GM21786 (cell line): Measurements from ENCODE around the gene ABCA8.

Source experiments
- ATAC-seq: cut with Tn5 transposase; IDR thresholded peaks from one replicate; pipeline ENCODE4 v1.9.1; 2021; ENCODE audit not compliant: unreplicated experiment

Gene ABCA8

GRCh38 chr17:68870161-68870826, 84.9 kb downstream of the ABCA8 start:
- no peak for ATAC-seq

GRCh38 chr17:68868708-68869107, 86.5 kb downstream of the ABCA8 start:
- no peak for ATAC-seq

GRCh38 chr17:68867759-68868516, 87.3 kb downstream of the ABCA8 start:
- no peak for ATAC-seq

DNA sequence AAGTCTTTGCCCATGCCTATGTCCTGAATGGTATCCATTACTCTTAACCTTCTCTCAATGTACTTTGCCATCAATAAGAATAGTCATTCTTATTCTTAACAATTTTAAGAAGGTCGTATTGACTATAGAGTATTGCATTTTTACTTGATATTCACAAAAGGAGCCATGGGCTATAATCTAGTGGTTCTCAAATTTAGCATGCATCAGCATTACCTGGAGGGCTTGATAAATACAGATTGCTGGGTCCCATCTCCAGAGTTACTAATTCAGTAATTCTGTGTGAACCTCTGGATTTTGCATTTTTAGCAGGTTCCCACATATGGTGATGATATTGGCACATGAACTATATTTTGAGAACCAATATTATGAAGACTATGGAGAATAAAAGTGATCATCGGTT, 89.6 kb downstream of the ABCA8 start:
- ATAC-seq = no peak

DNA sequence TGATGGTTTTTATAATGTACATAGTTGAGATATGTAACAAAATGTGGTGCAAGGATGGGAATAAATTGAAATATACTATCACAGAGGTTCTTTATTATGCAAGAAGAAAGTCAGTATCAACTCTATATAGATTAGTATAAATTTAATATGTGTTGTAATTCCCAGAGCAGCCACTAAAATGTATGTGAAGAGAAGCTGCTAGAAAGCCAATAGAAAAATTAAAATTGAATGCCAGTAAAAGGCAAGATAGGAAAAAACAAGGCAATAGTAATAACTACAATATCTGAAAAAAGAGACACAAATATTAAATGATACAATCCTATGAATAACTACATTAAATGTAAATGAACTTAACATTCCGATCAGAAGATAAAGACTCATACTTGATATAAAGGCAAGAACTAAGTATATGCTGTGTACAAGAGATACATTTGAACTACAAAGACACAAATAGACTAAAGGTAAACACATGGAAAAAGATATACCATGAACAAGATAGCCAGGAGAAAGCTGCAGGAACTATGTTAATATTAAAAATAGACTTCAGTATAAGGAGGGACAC, 92.0 kb downstream of the ABCA8 start:
- ATAC-seq = no peak

DNA sequence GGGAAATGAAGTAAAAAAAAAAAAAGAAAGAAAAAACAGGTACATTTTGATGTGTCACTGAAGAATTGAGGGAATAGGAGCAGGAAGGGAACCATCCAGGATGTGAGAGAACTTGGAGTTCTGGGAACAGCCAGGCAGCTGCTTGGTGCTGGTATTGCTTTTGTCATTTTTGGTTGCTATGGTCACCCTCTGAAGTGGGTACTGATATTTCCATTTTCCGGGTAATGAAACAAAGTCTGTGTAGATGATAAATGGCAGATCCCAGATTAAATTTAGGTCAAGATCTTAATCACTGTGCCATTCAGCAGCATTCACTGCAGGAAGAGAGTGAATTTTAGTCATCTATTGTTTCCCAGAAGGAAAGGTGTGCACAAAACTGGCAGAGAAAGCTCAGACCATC, 93.6 kb downstream of the ABCA8 start:
- no peak for ATAC-seq

DNA sequence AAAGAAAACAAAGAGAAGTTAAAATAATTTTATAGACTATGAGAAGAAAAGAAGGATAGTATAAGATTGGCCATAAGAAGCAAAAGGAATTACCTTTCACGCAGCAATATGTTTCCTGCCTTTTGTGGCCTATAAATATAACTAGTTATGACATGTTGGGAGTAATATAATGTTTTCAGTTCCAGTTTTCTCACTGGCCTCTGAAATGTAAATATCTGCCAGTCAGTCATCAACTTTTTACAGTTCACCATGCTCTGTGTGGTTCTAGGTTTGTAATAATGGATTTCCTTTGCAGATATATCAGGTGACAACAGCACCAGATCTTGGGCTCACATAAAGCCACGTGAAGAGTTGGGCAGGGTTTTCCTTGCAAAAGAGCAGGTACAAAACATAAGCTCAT, 94.3 kb downstream of the ABCA8 start:
- ATAC-seq = no peak

DNA sequence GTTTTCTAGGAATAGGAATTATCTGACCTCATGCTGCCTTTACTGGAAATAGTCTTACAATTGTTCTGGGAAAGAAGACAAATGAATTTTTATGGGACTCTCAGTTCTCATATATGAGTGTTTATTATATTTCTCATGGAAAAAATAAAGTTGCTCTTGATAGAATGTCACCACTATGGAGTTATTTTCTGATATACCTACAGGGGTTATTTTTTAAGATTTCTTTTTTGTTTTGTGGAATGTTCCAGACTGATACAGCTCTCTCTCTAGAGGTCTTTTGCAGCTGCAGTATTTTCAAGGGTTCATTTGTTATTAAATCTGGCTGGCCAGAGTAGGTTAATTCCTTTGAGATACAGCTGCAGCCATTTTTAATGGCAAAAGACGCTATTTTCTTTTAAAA, 100.7 kb downstream of the ABCA8 start:
- ATAC-seq = no peak

DNA sequence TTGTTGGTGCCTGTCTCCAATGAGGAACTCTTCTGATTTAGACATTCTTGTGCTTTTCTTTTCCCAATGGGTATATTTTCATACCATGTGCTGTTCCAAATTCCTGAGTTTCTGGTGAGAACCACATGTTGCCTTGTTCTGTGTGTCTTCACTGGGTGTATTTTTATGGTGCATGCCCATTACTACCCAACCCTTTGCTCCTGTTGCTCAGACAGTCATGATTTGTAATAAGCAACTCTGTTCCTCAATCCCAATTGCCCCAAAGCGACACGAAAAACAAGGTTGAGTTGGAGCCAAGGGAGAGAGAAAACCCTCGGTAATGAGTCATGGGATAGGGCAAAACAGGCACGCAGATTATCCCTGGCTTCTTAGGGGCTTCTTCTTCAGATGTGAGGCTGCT, 101.8 kb downstream of the ABCA8 start:
- no peak for ATAC-seq

- ATAC-seq = no peak
Measured at GRCh38 chr17:68853036-68853435, 102.2 kb downstream of the ABCA8 start.

- ATAC-seq = no peak
Measured at GRCh38 chr17:68851890-68852289, 103.3 kb downstream of the ABCA8 start.

GRCh38 chr17:68850749-68851510, 104.3 kb downstream of the ABCA8 start:
- ATAC-seq = no peak

DNA sequence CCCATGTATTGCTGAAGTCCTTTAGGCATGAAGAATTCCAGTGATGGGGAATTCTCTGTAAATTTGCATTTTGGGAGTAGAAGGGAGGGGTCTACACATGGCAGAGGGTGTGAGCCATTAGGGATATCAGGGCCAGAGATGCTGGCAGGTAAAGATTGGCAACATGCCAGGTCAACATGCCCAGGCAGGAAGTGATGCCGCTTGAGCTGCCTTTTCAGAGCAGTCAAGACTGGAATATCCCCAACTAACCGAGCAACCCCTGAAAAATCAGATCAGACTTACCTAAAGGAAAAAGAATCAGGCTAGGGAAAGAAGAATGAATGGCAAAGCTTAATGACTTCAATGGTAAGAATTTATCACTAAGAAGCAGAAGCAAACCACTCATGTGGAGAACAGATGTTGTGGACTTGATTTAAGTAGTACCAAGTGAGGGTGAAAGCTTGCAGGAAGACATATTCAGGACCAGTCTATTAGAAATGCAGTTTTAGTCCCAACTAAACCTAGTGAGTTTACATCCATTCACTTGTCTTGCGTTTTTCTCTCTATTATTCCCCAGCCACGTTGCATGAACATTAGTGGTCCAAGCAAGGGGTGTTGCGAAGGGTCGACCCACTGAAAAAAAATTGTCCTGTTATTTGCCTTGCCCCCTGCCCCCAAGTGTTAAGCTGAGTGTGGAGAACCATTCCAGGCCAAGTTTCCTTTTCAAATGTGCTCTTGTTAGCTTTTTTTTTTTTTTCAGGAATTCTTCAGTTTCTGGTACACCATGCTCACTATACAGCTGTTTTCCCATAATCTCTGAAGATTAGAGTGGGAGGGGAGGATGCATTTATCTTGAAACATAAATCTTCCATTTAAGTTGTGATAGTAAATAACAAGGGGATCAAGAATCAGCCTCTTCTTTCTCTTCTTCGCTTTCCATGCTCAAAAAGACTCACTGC, 105.2 kb downstream of the ABCA8 start:
- ATAC-seq = no peak

GRCh38 chr17:68847711-68848110, 107.5 kb downstream of the ABCA8 start:
- no peak for ATAC-seq

- no peak for ATAC-seq
Measured at GRCh38 chr17:68843522-68843921, 111.7 kb downstream of the ABCA8 start.

DNA sequence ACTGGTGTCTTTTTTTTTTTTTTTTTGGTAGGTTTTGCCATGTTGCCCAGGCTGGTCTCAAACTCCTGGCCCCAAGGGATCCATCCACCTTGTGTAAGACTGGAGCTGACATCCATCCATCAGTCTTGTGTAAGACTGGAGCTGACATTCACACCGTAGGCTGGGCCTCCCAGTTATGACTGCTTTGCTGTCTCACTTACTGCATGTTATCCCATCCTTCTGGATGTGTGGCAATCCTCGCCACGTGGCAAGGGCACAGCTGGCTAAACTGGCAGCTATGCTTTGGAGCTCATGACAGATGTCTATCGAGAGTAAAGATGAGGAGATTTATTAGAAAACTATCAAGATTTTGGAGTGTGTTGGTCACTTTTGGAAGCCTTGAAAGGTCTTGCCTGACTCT, 115.1 kb downstream of the ABCA8 start:
- no peak for ATAC-seq

GRCh38 chr17:68835071-68835470, 120.1 kb downstream of the ABCA8 start:
- no peak for ATAC-seq

- ATAC-seq = no peak
Measured at GRCh38 chr17:68834328-68834836, 120.8 kb downstream of the ABCA8 start.

- ATAC-seq = no peak
Measured at GRCh38 chr17:68832109-68832802, 122.9 kb downstream of the ABCA8 start.

- no peak for ATAC-seq
Measured at GRCh38 chr17:68831170-68831569, 124.0 kb downstream of the ABCA8 start.
